Measurements from ENCODE around the gene UNC79. TPM values are rescaled to one million over a fixed set of nuclear protein-coding genes. Genes with fewer than 3 reads are reported as not detected.

The UNC79 gene
- total and polyA plus RNA-seq, 10 of the 15 experiments (the other 5 are each of a cell fraction or from before 2014, with no cell fraction given), result 0.04 to 0.29 (median 0.14) TPM

DNA sequence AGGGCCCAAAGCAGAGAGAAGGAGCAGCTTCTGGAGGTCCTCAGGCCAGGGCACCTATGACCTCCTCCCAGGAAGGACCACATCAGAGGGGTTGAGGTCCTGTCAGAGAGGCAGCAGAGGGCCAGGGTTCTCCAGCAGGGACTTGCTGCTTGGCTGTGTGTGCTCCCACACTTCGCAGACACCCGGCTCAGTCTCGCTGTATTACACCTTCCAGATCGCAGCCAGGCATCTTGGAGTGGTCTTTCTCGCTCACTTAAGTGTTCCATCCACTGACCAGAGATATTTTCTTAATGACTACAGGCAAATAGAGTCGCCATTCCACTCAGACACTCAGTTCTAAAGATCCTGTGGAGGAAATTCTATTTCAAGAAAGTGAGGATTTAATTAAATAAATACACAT is 273.2 kb downstream of the UNC79 start (continued):
- TF ChIP-seq, protein P1, sequence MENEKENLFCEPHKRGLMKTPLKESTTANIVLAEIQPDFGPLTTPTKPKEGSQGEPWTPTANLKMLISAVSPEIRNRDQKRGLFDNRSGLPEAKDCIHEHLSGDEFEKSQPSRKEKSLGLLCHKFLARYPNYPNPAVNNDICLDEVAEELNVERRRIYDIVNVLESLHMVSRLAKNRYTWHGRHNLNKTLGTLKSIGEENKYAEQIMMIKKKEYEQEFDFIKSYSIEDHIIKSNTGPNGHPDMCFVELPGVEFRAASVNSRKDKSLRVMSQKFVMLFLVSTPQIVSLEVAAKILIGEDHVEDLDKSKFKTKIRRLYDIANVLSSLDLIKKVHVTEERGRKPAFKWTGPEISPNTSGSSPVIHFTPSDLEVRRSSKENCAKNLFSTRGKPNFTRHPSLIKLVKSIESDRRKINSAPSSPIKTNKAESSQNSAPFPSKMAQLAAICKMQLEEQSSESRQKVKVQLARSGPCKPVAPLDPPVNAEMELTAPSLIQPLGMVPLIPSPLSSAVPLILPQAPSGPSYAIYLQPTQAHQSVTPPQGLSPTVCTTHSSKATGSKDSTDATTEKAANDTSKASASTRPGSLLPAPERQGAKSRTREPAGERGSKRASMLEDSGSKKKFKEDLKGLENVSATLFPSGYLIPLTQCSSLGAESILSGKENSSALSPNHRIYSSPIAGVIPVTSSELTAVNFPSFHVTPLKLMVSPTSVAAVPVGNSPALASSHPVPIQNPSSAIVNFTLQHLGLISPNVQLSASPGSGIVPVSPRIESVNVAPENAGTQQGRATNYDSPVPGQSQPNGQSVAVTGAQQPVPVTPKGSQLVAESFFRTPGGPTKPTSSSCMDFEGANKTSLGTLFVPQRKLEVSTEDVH (IDR thresholded peaks at IDR 0.05; ENCODE audit: low read depth, partially characterized antibody), result no peak
- no peak for TF ChIP-seq BHLHE40 (IDR thresholded peaks at IDR 0.05; ENCODE audit: borderline replicate concordance in 1 of 2, low read depth in 2 of 2, low read length in 1 of 2)
- TF ChIP-seq RBBP5 (conservative IDR thresholded peaks at IDR 0.05), result no peak
- no peak for TF ChIP-seq NFXL1 (IDR thresholded peaks at IDR 0.05; ENCODE audit: borderline replicate concordance)
- no peak for TF ChIP-seq CREM (IDR thresholded peaks at IDR 0.05; ENCODE audit: low read depth)
- TF ChIP-seq STAT1 (conservative IDR thresholded peaks at IDR 0.05), result no peak
- TF ChIP-seq NR2F1 (conservative IDR thresholded peaks at IDR 0.05), result no peak
- no peak for TF ChIP-seq TBL1XR1 (IDR thresholded peaks at IDR 0.05; ENCODE audit: low read depth, low read length)
- TF ChIP-seq IRF3 (IDR thresholded peaks at IDR 0.05), result no peak
- no peak for TF ChIP-seq IRF4 (IDR thresholded peaks at IDR 0.05; ENCODE audit: low read depth, low read length)
